Keratinocyte (primary cell): ENCODE data around the gene DLL3. TPM values are rescaled to one million over a fixed set of nuclear protein-coding genes. Genes with fewer than 3 reads are reported as not detected.

Experiments used
- DNase-seq: peaks from one replicate; pipeline ENCODE4 v3.0.0-alpha.2; 2011; ENCODE audit warnings: low read depth, missing footprints, low spot score
- FAIRE-seq: peaks from 2 replicates; lab custom pipeline; 2011; peaks lifted over from hg19 to GRCh38; lab: Jason Lieb, UNC
- H2AFZ ChIP-seq: 2 replicates; pipeline ENCODE4 v1.6.0; 2012; ENCODE audit warnings: low read length, control low read depth, inconsistent platforms; ENCODE audit not compliant: control insufficient read depth
- H3K27ac ChIP-seq: 2 replicates; pipeline ENCODE4 v1.5.1; 2011; ENCODE audit warnings: low read length; ENCODE audit not compliant: control insufficient read depth, insufficient read depth
- H3K27me3 ChIP-seq: 3 replicates; pipeline ENCODE4 v1.6.0; 2011; ENCODE audit warnings: low read length; ENCODE audit not compliant: control insufficient read depth, insufficient read depth; ENCODE audit errors: extremely low read depth
- H3K36me3 ChIP-seq, 2 experiments: 2 replicates in 1 of 2; 3 replicates in 1 of 2; pipeline ENCODE4 v1.5.1; 2011; ENCODE audit warnings: low read length in 2 of 2, mild to moderate bottlenecking in 1 of 2; ENCODE audit not compliant: control insufficient read depth in 2 of 2, insufficient read depth in 2 of 2; ENCODE audit errors: extremely low read depth in 1 of 2
- H3K4me1 ChIP-seq: 3 replicates; pipeline ENCODE4 v1.5.1; 2011; ENCODE audit warnings: low read length; ENCODE audit not compliant: control insufficient read depth, insufficient read depth; ENCODE audit errors: extremely low read depth
- H3K4me2 ChIP-seq: 3 replicates; pipeline ENCODE4 v1.6.0; 2011; ENCODE audit warnings: low read depth, low read length; ENCODE audit not compliant: control insufficient read depth, insufficient read depth; ENCODE audit errors: extremely low read depth
- H3K4me3 ChIP-seq, 3 experiments: fragments of 200-600 bp in 1 of 3; sonication (generic) in 1 of 3; 2 replicates in 2 of 3; 3 replicates in 1 of 3; pipeline ENCODE4 v1.5.1; 2011 to 2016; ENCODE audit warnings: low read length in 3 of 3, mild to moderate bottlenecking in 3 of 3, control low read depth in 2 of 3, inconsistent platforms in 1 of 3, low read depth in 1 of 3, mixed read lengths in 1 of 3, mixed run types in 1 of 3, moderate library complexity in 1 of 3; ENCODE audit not compliant: control insufficient read depth in 2 of 3, insufficient read depth in 2 of 3; ENCODE audit errors: extremely low read depth in 1 of 3
- H3K79me2 ChIP-seq: 2 replicates; pipeline ENCODE4 v1.6.0; 2012; ENCODE audit warnings: low read length; ENCODE audit not compliant: control insufficient read depth, insufficient read depth
- H3K9ac ChIP-seq: 3 replicates; pipeline ENCODE4 v1.6.0; 2011; ENCODE audit warnings: low read length; ENCODE audit not compliant: control insufficient read depth, insufficient read depth; ENCODE audit errors: extremely low read depth
- H3K9me1 ChIP-seq: 3 replicates; pipeline ENCODE4 v1.6.0; 2011; ENCODE audit warnings: low read length; ENCODE audit not compliant: control insufficient read depth, insufficient read depth; ENCODE audit errors: extremely low read depth
- H3K9me3 ChIP-seq: 2 replicates; pipeline ENCODE4 v1.5.1; 2012; ENCODE audit warnings: low read depth, low read length; ENCODE audit not compliant: control insufficient read depth
- H4K20me1 ChIP-seq: 3 replicates; pipeline ENCODE4 v1.6.0; 2011; ENCODE audit warnings: low read length; ENCODE audit not compliant: control insufficient read depth, insufficient read depth; ENCODE audit errors: extremely low read depth
- EZH2 ChIP-seq: IDR thresholded peaks from one replicate; pipeline ENCODE4 v1.6.1; 2012; ENCODE audit warnings: inconsistent platforms, mild to moderate bottlenecking, low read length, moderate library complexity
- dilution Hi-C: fragments of 300-500 bp; cut with MboI; formaldehyde crosslinking; loops from one replicate; pipeline ENCODE4 v1.7.0; 2020; ENCODE audit warnings: low sequenced_read_pairs; ENCODE audit not compliant: extremely low pct_ligation_motif_present
- polyA plus RNA-seq, 5 experiments: library from polyadenylated mRNA; depleted of rRNA in 3 of 5; stranded (reverse) in 3 of 5; stranded (forward) in 1 of 5; unstranded in 1 of 5; fragments of >200 nt; gene quantifications; 1 replicate in 1 of 5; 2 replicates in 3 of 5; 3 replicates in 1 of 5; pipeline versions ENCODE4 v1.2.1 to v1.2.3, GENCODE V29; 2011 to 2012; ENCODE audit warnings: missing spikeins in 2 of 5, low read depth in 1 of 5, low replicate concordance in 1 of 5
- TF ChIP-seq, protein P1 (sequence below), 3 experiments: IDR thresholded peaks in 1 of 3; conservative IDR thresholded peaks in 1 of 3; optimal IDR thresholded peaks in 1 of 3; 2 replicates in 2 of 3; 3 replicates in 1 of 3; pipeline versions ENCODE3 to v1.5.1; 2011; ENCODE audit warnings: low read length in 3 of 3, mild to moderate bottlenecking in 3 of 3, moderate library complexity in 2 of 3, control low read depth in 1 of 3, inconsistent platforms in 1 of 3; ENCODE audit not compliant: insufficient read depth in 2 of 3; ENCODE audit errors: extremely low read depth in 1 of 3

DLL3 gene
- polyA plus RNA-seq, 1 donor (not counting 4 experiments of a cell fraction or from before 2014, with no cell fraction given): 0.89 TPM

DNA sequence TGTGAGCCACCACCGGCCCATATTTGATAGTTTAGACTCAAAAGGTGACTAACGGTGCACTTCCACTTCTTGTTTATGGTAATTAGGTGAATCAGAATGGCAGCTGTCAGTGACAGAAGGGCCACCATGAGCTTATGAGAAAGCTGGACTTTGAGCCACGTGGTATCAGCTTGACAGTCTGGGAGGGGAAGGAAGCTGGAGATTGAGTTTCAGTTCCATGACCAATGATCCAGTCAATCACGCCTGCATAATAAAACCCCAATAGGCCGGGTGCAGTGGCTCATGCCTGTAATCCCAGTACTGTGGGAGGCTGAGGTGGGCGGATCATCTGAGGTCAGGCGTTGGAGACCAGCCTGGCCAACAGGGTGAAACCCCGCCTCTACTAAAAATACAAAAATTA lies 25.7 kb downstream of the DLL3 start:
- FAIRE-seq: no peak

DNA sequence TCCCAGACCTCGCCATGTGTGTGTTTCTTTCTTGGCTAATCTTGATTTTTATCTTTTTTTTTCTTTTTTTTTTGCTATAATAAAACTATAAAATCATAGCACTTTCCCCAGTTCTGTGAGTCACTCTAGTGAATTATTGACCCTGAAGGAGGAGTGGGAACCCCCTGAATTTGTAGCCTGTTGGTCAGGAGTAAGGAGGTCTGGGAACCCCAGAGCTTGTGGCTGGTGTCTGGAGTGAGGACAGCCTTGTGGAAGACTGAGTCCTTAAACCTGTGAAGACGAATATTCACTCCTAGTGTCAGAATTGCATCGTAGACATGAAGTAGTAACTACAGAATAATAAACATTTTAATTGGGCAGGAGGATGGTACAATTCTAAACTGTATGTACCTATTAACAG lies 26.5 kb downstream of the DLL3 start:
- no peak for TF ChIP-seq EZH2
- TF ChIP-seq, protein P1, sequence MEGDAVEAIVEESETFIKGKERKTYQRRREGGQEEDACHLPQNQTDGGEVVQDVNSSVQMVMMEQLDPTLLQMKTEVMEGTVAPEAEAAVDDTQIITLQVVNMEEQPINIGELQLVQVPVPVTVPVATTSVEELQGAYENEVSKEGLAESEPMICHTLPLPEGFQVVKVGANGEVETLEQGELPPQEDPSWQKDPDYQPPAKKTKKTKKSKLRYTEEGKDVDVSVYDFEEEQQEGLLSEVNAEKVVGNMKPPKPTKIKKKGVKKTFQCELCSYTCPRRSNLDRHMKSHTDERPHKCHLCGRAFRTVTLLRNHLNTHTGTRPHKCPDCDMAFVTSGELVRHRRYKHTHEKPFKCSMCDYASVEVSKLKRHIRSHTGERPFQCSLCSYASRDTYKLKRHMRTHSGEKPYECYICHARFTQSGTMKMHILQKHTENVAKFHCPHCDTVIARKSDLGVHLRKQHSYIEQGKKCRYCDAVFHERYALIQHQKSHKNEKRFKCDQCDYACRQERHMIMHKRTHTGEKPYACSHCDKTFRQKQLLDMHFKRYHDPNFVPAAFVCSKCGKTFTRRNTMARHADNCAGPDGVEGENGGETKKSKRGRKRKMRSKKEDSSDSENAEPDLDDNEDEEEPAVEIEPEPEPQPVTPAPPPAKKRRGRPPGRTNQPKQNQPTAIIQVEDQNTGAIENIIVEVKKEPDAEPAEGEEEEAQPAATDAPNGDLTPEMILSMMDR (optimal IDR thresholded peaks at IDR 0.05 in 1 of 3, IDR thresholded peaks at IDR 0.05 in 1 of 3, conservative IDR thresholded peaks at IDR 0.05 in 1 of 3; ENCODE audit: extremely low read depth in 1 of 3, insufficient read depth in 2 of 3, low read length in 3 of 3): no peak
- DNase-seq (no peak), FAIRE-seq (no peak)
- dilution Hi-C loops: no loop called here
- H3K4me2 ChIP-seq: no peak overlapping the region
- H3K4me3 ChIP-seq: no peak overlapping the region
- no peaks in the 10 kb centered on the region for H3K9me1 ChIP-seq
- H4K20me1 ChIP-seq: no peaks in the 10 kb centered on the region
- no peak overlapping the region for H3K9ac ChIP-seq
- no peaks in the 10 kb centered on the region for H3K79me2 ChIP-seq
- H3K27ac ChIP-seq: no peak overlapping the region
- H2AFZ ChIP-seq: no peak overlapping the region
- no peaks in the 10 kb centered on the region for H3K27me3 ChIP-seq
- H3K36me3 ChIP-seq: no peaks in the 10 kb centered on the region
- H3K4me1 ChIP-seq: no peaks in the 10 kb centered on the region
- no peaks in the 10 kb centered on the region for H3K9me3 ChIP-seq

More for the DNA sequence above, 25.7 kb downstream of the DLL3 start:
- Histone ChIP-seq H3K9me3 (no peaks in the 10 kb centered on the region), H3K27me3 (no peaks in the 10 kb centered on the region), H4K20me1 (no peaks in the 10 kb centered on the region), H3K9me1 (no peaks in the 10 kb centered on the region), H2AFZ (no peak overlapping the region), H3K36me3 (no peaks in the 10 kb centered on the region), H3K4me2 (no peak overlapping the region), H3K4me1 (no peaks in the 10 kb centered on the region), H3K4me3 (no peak overlapping the region), H3K27ac (no peak overlapping the region), H3K9ac (no peak overlapping the region), H3K79me2 (no peaks in the 10 kb centered on the region)
- dilution Hi-C loops: no loop called here
- DNase-seq: no peak
- TF ChIP-seq EZH2: no peak
- TF ChIP-seq, protein P1 (optimal IDR thresholded peaks at IDR 0.05 in 1 of 3, IDR thresholded peaks at IDR 0.05 in 1 of 3, conservative IDR thresholded peaks at IDR 0.05 in 1 of 3; ENCODE audit: extremely low read depth in 1 of 3, insufficient read depth in 2 of 3, low read length in 3 of 3): no peak
